CD4-positive, alpha-beta T cell treated with Interleukin-6 for 4 hours (primary cell): ENCODE measurements around the gene SLC10A4.
"Not testable (repeated sequence)": the region's sequence is repeated elsewhere in the genome, so short reads cannot be mapped to it uniquely, and the experiment has no call there.

Source experiments
- DNase-seq: peaks from one replicate; pipeline ENCODE4 v3.0.0-alpha.2; 2020; ENCODE audit warnings: mixed read lengths

Gene SLC10A4, protein sequence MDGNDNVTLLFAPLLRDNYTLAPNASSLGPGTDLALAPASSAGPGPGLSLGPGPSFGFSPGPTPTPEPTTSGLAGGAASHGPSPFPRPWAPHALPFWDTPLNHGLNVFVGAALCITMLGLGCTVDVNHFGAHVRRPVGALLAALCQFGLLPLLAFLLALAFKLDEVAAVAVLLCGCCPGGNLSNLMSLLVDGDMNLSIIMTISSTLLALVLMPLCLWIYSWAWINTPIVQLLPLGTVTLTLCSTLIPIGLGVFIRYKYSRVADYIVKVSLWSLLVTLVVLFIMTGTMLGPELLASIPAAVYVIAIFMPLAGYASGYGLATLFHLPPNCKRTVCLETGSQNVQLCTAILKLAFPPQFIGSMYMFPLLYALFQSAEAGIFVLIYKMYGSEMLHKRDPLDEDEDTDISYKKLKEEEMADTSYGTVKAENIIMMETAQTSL

DNA sequence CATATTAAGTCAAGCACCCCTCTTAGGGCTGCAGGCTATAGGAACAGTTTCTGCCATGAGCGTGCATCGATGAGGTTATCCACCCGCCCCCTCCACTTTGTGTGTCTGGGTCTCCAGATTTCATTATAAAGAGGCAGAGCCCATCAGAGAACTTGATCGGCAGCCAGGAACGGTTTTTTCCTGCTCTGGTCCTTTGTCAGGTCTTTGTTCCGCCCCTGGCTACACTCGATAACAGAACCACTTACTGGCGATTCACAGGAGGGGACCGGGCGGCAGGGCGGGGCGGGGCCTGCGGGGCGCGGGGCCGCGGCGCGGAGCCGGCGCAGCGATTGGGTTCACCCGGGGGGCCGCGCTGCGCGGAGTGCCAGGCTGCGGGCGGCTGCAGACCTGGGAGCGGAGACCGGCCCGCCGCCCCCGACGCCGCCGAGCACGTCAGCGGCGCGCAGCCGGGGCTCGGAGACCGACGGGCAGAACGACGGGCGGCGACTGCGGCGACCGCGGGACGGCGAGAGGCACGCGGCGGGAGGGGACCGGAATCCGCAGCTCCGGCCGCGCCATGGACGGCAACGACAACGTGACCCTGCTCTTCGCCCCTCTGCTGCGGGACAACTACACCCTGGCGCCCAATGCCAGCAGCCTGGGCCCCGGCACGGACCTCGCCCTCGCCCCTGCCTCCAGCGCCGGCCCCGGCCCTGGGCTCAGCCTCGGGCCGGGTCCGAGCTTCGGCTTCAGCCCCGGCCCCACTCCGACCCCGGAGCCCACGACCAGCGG is at the start of gene SLC10A4:
SLC10A4 (plus strand) TSS at position 338 of the 771 bp plus-strand sequence; CDS start at position 557, 219 bp downstream.
- peak; percentile 10 for DNase-seq

GRCh38 chr4:48436318-48436717 is 46.8 kb upstream of the SLC10A4 start:
- no peak for DNase-seq

GRCh38 chr4:48439988-48440387 is 43.2 kb upstream of the SLC10A4 start:
- DNase-seq, result no peak

- not testable (repeated sequence) for DNase-seq
Observed at GRCh38 chr4:48440914-48441313, 42.2 kb upstream of the SLC10A4 start.

GRCh38 chr4:48445704-48446103 is 37.4 kb upstream of the SLC10A4 start:
- DNase-seq, result no peak

- no peak for DNase-seq
Observed at GRCh38 chr4:48446642-48447041, 36.5 kb upstream of the SLC10A4 start.

DNA sequence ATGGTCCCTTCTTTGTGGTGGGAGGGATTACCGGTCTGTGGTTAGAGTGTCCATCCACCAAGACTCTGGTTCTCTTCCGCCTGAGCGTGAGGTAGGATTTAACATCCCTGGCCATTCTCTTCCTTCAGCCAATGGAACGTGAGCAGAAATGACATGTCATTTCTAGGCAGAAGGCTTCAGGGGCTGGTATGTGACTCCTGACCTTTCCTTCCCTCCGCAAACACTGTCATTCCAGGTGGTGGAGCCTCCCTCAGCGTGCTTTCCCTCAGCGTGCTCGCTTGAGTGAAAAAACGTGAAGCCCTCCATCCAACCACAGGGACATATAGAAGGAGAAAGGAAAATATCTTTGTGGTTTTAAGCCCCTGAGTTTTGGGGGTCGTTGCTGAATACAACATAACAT is 34.0 kb upstream of the SLC10A4 start:
- no peak for DNase-seq

DNA sequence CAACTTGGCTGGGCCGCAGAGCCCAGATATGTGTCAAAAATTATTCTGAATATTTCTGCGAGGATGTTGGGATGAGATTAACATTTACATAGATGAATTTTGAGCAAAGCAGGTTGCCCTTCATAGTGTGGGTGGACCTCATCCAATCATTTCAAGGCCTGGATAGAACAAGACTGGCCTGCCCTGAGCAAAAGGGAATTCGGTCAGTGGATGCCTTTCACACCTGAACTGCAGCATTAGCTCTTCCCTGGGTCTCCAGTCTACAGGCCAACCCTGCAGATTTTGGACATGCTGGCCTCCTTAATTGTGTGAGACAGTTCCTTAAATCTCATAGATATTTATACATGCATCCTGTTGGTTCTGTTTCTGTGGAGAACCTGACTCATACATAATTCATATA is 32.4 kb upstream of the SLC10A4 start:
- no peak for DNase-seq

DNA sequence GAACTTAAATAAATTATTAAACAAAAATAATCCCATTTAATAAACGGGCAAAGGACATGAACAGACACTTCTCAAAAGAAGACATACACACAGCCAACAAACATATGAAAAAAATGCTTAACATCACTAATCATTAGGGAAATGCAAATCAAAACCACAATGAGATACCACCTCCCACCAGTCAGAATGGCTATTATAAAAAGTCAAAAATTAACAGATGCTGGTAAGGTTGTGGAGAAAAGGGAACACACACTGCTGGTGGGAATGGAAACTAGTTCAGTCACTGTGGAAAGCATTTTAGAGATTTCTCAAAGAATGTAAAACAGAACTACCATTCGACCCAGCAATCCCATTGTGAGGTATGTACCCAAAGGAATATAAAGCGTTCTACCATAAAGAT is 31.5 kb upstream of the SLC10A4 start:
- not testable (repeated sequence) for DNase-seq

- no peak for DNase-seq
Observed at GRCh38 chr4:48454591-48454990, 28.6 kb upstream of the SLC10A4 start.

DNA sequence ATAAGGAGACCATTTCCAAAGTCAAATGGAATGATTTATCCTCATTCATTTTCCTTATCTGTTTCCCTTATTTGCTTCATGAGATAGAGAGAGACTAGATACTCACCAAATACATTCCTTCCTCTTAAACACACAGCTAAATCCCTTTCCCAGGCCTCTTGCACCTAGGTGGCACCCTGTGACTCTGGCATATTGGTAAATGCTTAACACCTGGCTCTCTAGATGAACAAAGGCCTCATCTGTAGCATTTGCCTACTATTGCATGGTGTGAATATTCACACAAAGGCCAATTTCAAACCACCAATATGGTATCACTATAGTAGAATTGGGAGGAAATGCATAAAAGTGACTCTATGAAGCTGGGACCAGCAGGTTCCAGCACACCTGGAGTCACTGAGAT is 22.1 kb upstream of the SLC10A4 start:
- no peak for DNase-seq

DNA sequence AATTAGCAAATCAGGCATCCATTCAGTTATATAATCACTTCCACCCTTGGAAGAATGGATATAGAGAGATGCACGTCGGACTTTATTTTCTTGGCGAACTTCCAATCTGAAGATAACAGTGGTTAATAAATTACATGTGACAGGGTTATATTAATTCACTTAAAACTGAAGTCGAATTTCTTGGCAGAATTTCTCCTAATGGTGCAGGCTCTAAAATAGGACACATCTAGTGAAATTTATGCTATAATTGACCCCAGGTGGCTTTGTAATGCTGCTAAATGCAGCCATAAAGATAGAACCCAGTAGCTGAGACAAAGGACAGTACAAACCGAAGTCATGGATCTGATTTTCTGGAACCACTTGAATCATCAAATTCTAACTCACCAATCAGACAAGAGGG is 20.8 kb upstream of the SLC10A4 start:
- no peak for DNase-seq

DNA sequence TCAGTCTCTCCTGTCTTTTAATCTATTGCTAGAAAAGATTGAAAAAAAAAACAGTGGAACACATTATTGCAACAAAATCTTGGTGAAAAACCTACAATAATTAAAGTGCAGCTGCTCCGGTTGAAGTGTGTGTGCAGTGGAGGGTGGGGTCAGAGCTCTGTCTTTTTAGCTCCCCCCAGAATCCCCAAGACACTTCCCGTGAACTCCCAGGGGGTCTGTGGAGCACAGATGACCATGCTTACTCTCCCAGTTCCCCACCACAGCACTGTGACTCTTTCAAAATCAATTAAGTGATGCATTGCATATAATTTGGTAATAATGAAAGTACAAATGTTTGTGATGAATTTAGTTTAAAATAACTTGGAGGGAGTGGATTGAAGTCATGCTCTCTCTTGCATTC is 15.7 kb upstream of the SLC10A4 start:
- no peak for DNase-seq

DNA sequence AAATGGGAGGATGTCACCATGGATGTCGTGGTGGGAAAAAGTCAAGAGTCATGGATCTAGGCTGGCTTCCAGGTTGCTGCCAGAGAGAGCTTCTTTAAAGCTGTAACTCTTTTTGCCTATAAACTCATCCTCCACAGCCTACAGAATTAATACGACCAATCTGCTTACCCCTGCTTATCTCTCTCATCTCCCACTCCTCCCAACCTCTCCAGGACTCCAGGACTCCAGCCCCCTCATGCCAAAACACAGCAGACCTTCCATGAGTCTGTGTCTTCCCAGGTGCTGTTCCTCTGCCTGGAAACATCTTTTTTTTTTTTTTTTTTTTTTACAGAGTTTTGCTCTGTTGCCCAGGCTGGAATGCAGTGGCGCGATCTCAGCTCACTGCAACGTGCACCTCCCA is 15.3 kb upstream of the SLC10A4 start:
- no peak for DNase-seq

- no peak for DNase-seq
Observed at GRCh38 chr4:48470137-48470536, 13.0 kb upstream of the SLC10A4 start.

- DNase-seq, result no peak
Observed at GRCh38 chr4:48470570-48470969, 12.6 kb upstream of the SLC10A4 start.

DNA sequence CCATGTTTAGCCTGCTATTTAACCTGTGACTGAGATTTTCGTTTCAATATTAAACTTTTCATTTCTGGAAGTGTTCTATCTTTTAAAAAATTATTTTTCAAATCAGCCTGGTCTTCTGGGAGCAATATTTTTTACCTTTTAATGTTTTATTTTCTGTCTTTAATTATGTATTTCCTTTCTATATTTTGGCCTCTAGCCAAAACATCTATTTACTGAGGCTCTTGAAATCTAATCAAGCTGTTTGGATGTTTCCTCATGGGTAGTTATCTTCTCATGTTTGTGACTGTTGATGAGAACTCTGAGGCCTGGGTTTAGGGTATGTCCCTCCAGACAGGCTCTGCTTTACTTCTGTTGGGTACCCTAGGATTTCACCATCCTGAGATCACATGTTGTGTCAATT is 10.3 kb upstream of the SLC10A4 start:
- no peak for DNase-seq

GRCh38 chr4:48475770-48476169 is 7.4 kb upstream of the SLC10A4 start:
- no peak for DNase-seq

DNA sequence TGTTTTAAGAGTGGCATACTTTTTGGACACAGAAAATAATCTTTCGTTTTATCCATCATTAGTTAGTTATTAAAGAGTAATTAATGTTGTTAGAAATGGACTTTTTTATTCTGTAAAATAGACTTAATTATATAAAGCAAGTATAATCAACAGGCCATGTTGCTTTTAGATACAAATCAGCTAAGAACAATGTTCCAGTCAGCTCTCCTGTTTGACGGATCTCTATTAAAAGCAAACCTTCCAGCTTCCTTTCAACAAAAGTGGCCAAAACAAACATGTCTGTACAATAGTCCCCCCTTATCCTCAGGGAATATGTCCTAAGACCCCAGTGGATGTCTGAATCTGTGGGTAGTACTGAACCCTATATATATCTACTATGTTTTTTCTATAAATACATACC is 4.9 kb upstream of the SLC10A4 start:
- no peak for DNase-seq

DNA sequence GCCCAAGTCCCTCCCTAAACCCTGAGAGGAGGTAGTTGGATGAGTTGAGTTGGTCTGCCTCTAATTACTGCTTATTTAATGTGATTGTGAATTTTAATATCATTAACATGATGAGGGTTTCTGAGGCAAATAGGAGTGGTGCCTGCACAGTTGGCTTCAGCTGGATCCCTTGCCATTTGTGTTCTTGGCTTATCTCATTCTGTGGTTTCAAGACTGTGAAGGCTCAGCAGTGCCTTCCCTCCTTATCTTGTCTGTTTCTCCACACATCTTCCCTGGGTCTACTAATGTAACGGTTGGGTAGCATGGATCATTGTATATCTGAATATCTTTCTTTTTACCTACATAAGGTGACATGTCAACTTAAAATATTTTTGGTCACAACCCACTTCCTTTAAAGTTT is 1.6 kb upstream of the SLC10A4 start:
- no peak for DNase-seq

- no peak for DNase-seq
Observed at GRCh38 chr4:48483777-48484493, 792 bp downstream of the SLC10A4 start.

- no peak for DNase-seq
Observed at GRCh38 chr4:48484494-48485168, 1.5 kb downstream of the SLC10A4 start.

DNA sequence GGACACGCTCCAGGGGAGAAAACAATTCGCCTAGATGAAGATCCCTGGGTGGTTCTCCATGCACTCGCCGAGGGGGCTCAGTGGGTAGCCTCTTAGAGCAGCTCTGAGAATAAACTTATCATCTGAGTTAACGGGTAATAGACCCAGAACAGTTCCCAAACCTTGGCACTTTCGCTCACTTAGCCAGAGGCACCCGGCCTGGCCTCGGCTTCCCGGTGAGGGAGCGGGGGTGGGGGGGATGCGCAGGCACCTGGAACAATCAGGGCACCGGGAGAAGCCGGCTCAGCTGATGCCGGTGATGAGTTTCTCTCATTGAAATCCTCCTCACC is 6.5 kb downstream of the SLC10A4 start:
- no peak for DNase-seq
